ENCODE measurements around the gene CCDC197. TPM values are rescaled to one million over a fixed set of nuclear protein-coding genes. Genes with fewer than 3 reads are reported as not detected.

Gene CCDC197
- polyA plus RNA-seq, 1 donor from 2014 or later, result not detected

DNA sequence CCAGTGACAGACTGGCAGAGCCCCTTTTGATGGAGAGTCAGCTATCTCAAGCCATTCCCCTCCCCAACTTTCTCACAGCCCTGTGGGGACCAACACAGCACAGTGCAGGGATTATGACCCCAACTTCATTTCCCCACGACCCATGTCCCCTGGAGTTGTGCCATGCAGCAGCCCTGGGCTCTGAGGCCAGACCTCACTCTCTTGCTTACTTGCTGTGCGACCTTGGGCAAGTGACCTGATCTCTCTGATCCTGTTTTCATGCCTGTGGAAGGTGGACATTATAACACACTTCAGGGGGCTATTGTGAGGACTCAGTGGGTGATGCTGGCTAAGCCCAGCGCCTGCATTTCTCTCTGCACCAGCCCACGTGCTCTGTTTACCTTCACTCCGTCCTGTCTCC is 43.1 kb downstream of the CCDC197 start:
- H3F3A ChIP-seq (ENCODE audit: insufficient read depth, low read length, poor library complexity, severe bottlenecking), result no peaks in the 10 kb centered on the region
- TF ChIP-seq, protein P1, sequence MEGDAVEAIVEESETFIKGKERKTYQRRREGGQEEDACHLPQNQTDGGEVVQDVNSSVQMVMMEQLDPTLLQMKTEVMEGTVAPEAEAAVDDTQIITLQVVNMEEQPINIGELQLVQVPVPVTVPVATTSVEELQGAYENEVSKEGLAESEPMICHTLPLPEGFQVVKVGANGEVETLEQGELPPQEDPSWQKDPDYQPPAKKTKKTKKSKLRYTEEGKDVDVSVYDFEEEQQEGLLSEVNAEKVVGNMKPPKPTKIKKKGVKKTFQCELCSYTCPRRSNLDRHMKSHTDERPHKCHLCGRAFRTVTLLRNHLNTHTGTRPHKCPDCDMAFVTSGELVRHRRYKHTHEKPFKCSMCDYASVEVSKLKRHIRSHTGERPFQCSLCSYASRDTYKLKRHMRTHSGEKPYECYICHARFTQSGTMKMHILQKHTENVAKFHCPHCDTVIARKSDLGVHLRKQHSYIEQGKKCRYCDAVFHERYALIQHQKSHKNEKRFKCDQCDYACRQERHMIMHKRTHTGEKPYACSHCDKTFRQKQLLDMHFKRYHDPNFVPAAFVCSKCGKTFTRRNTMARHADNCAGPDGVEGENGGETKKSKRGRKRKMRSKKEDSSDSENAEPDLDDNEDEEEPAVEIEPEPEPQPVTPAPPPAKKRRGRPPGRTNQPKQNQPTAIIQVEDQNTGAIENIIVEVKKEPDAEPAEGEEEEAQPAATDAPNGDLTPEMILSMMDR (IDR thresholded peaks at IDR 0.05; ENCODE audit: poor library complexity, severe bottlenecking), result no peak
- TF ChIP-seq TAF1 (IDR thresholded peaks at IDR 0.05; ENCODE audit: low read depth) (no peak), EP300 (conservative IDR thresholded peaks at IDR 0.05; ENCODE audit: poor library complexity, severe bottlenecking) (no peak), EZH2 (IDR thresholded peaks at IDR 0.05; ENCODE audit: borderline replicate concordance, insufficient read depth, low read length, poor library complexity, severe bottlenecking) (no peak), SMC3 (conservative IDR thresholded peaks at IDR 0.05; ENCODE audit: poor library complexity) (no peak), RAD21 (conservative IDR thresholded peaks at IDR 0.05) (no peak)
- no peak overlapping the region for H3K4me2 ChIP-seq (ENCODE audit: low read length)
- H3K79me2 ChIP-seq (replicated peaks; ENCODE audit: insufficient read depth, low read length), result no peaks in the 10 kb centered on the region
- no peak overlapping the region for H3K4me3 ChIP-seq (ENCODE audit: low read length)
- H3K27me3 ChIP-seq (ENCODE audit: insufficient read depth, low read depth, low read length), result no peaks in the 10 kb centered on the region
- no peaks in the 10 kb centered on the region for H4K20me1 ChIP-seq (ENCODE audit: insufficient read depth)
- no peaks in the 10 kb centered on the region for H3K9me3 ChIP-seq (ENCODE audit: low read length)
- no peak overlapping the region for H3K27ac ChIP-seq (ENCODE audit: low read length)
- H3K9ac ChIP-seq (ENCODE audit: low read length), result no peak overlapping the region
- H3K36me3 ChIP-seq (ENCODE audit: insufficient read depth, low read length), result no peaks in the 10 kb centered on the region
- no peaks in the 10 kb centered on the region for H3K9me2 ChIP-seq (ENCODE audit: insufficient read depth, low read length)
- no peak overlapping the region for H2AFZ ChIP-seq (ENCODE audit: low read depth, low read length)

DNA sequence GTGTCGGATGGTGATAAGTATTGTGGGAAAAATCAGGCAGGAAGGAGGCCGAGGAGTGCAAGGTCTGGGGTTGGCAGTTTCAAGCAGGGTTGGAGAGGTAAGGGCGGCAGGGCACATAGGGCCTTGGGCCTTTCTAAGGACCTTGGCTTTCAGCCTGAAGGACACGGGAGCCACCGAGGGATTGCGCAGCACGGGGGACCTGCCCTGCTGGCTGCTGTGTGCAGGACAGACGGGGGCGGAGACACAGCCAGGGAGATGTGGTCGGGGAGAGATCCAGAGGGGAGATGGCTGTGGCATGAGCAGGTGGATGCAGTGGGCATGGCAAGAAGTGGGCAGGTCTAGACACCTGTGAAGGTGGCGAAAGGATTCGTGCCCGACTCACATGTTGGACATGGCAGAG is 43.7 kb downstream of the CCDC197 start:
- Histone ChIP-seq H3K27me3 (ENCODE audit: insufficient read depth, low read depth, low read length) (no peaks in the 10 kb centered on the region), H3K4me2 (ENCODE audit: low read length) (no peak overlapping the region), H3K9me2 (ENCODE audit: insufficient read depth, low read length) (no peaks in the 10 kb centered on the region), H3K27ac (ENCODE audit: low read length) (no peak overlapping the region), H3F3A (ENCODE audit: insufficient read depth, low read length, poor library complexity, severe bottlenecking) (no peaks in the 10 kb centered on the region), H3K4me3 (ENCODE audit: low read length) (no peak overlapping the region), H4K20me1 (ENCODE audit: insufficient read depth) (no peaks in the 10 kb centered on the region), H3K9me3 (ENCODE audit: low read length) (no peaks in the 10 kb centered on the region), H2AFZ (ENCODE audit: low read depth, low read length) (no peak overlapping the region), H3K36me3 (ENCODE audit: insufficient read depth, low read length) (no peaks in the 10 kb centered on the region), H3K9ac (ENCODE audit: low read length) (no peak overlapping the region), H3K79me2 (replicated peaks; ENCODE audit: insufficient read depth, low read length) (no peaks in the 10 kb centered on the region)
- no peak for TF ChIP-seq REST (IDR thresholded peaks at IDR 0.05; ENCODE audit: borderline replicate concordance)

DNA sequence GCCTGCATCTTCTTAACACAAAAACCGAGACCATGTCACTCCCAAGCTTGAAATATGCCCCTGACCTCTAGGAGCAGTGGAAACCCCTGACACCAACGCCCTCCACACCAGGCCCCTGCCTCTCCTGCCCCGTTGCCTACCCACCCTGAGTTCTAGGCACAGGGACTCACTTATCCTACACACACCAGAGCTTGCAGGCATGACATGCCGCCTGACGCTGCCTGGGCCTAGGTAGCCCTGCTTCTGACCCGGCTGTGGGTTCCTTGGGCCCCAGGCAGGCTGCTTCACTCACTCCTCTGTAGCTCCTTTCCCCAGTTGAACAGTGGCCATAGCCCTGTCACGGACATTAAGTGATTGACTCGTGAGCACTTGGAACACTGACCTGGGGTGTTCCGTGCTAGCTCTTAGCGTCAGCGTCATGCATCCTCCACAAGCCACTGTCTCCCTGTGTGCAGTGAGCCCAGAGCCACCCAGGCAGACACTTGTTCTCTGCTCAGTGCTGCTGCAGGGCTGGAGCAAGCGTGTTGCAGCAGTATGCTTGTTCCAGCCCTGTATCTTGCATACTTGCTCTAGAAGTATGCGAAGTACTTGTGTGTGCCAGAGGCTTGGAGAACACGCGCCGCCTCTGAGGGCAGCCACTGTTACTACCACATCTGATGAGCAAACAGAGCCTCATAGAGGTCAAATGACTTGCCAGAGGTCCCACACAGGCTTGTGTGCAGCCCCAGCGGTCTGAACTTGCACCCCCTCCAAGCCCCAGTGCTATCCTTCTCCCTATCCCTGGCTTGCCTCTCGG is 44.6 kb downstream of the CCDC197 start:
- no peaks in the 10 kb centered on the region for H3K36me3 ChIP-seq (ENCODE audit: insufficient read depth, low read length)
- H3K9me2 ChIP-seq (ENCODE audit: insufficient read depth, low read length), result no peaks in the 10 kb centered on the region
- H3F3A ChIP-seq (ENCODE audit: insufficient read depth, low read length, poor library complexity, severe bottlenecking), result no peaks in the 10 kb centered on the region
- no peak overlapping the region for H3K4me2 ChIP-seq (ENCODE audit: low read length)
- no peak overlapping the region for H3K27ac ChIP-seq (ENCODE audit: low read length)
- H3K27me3 ChIP-seq (ENCODE audit: insufficient read depth, low read depth, low read length), result no peaks in the 10 kb centered on the region
- no peak overlapping the region for H2AFZ ChIP-seq (ENCODE audit: low read depth, low read length)
- H3K9ac ChIP-seq (ENCODE audit: low read length), result no peak overlapping the region
- H3K79me2 ChIP-seq (replicated peaks; ENCODE audit: insufficient read depth, low read length), result no peaks in the 10 kb centered on the region
- no peaks in the 10 kb centered on the region for H3K9me3 ChIP-seq (ENCODE audit: low read length)
- no peak overlapping the region for H3K4me3 ChIP-seq (ENCODE audit: low read length)
- no peaks in the 10 kb centered on the region for H4K20me1 ChIP-seq (ENCODE audit: insufficient read depth)
- TF ChIP-seq REST (IDR thresholded peaks at IDR 0.05; ENCODE audit: borderline replicate concordance), result no peak
- no peak for TF ChIP-seq TAF1 (IDR thresholded peaks at IDR 0.05; ENCODE audit: low read depth)
- no peak for TF ChIP-seq EP300 (conservative IDR thresholded peaks at IDR 0.05; ENCODE audit: poor library complexity, severe bottlenecking)

Measured in neural cell (in vitro differentiated cells).